ENCODE measurements around the gene RUNX1. TPM values are rescaled to one million over a fixed set of nuclear protein-coding genes. Genes with fewer than 3 reads are reported as not detected.
A peak's percentile ranks its signal among the peaks of the same experiment; 100 is the strongest.

RUNX1 gene
- total and polyA plus RNA-seq, 2 experiments from 2014 or later = 0.12 TPM; not detected in 1

- TF ChIP-seq CTCF (IDR thresholded peaks at IDR 0.05; ENCODE audit: low read depth, low read length) = no peak
- DNase-seq (ENCODE audit: low read depth in 1 of 2, low spot score in 1 of 2) = no peak
- Histone ChIP-seq H3K27me3 (peaks cover 37% of the 10 kb centered on the region), H3K27ac (no peak overlapping the region), H3K4me3 (no peak overlapping the region), H3K9me3 (ENCODE audit: low read depth) (no peaks in the 10 kb centered on the region), H3K4me1 (ENCODE audit: low read depth) (no peaks in the 10 kb centered on the region), H3K36me3 (no peaks in the 10 kb centered on the region)
These were observed 238.3 kb downstream of the RUNX1 start for GRCh38 chr21:34810786-34811185.

- no peaks in the 10 kb centered on the region for H3K36me3 ChIP-seq
- H3K4me3 ChIP-seq = no peak overlapping the region
- no peaks in the 10 kb centered on the region for H3K4me1 ChIP-seq (ENCODE audit: low read depth)
- no peak for DNase-seq (ENCODE audit: low read depth in 1 of 2, low spot score in 1 of 2)
- TF ChIP-seq CTCF (IDR thresholded peaks at IDR 0.05; ENCODE audit: low read depth, low read length) = no peak
- peaks cover 28% of the 10 kb centered on the region for H3K27me3 ChIP-seq
- no peak overlapping the region for H3K27ac ChIP-seq
- H3K9me3 ChIP-seq (ENCODE audit: low read depth) = no peaks in the 10 kb centered on the region
These were observed 239.3 kb downstream of the RUNX1 start for GRCh38 chr21:34809822-34810221.

GRCh38 chr21:34808569-34809204 is 240.4 kb downstream of the RUNX1 start:
- Histone ChIP-seq H3K27ac (no peak overlapping the region), H3K4me1 (ENCODE audit: low read depth) (no peaks in the 10 kb centered on the region), H3K9me3 (ENCODE audit: low read depth) (no peaks in the 10 kb centered on the region), H3K27me3 (peaks cover 23% of the 10 kb centered on the region), H3K4me3 (no peak overlapping the region), H3K36me3 (no peaks in the 10 kb centered on the region)
- DNase-seq (ENCODE audit: low read depth in 1 of 2, low spot score in 1 of 2) = peak in 1 of 2 donors; percentile 62
- no peak for TF ChIP-seq CTCF (IDR thresholded peaks at IDR 0.05; ENCODE audit: low read depth, low read length)

- Histone ChIP-seq H3K4me1 (ENCODE audit: low read depth) (no peaks in the 10 kb centered on the region), H3K4me3 (no peak overlapping the region), H3K27ac (no peak overlapping the region), H3K27me3 (peaks cover 21% of the 10 kb centered on the region), H3K9me3 (ENCODE audit: low read depth) (no peaks in the 10 kb centered on the region), H3K36me3 (no peaks in the 10 kb centered on the region)
- peak in 1 of 2 donors; percentile 95 for DNase-seq (ENCODE audit: low read depth in 1 of 2, low spot score in 1 of 2)
- no peak for TF ChIP-seq CTCF (IDR thresholded peaks at IDR 0.05; ENCODE audit: low read depth, low read length)
These were observed 241.1 kb downstream of the RUNX1 start for GRCh38 chr21:34807881-34808568.

GRCh38 chr21:34807146-34807880 is 241.8 kb downstream of the RUNX1 start:
- Histone ChIP-seq H3K4me1 (ENCODE audit: low read depth) (no peaks in the 10 kb centered on the region), H3K27me3 (peaks cover 19% of the 10 kb centered on the region), H3K27ac (no peak overlapping the region), H3K36me3 (no peaks in the 10 kb centered on the region), H3K9me3 (ENCODE audit: low read depth) (no peaks in the 10 kb centered on the region), H3K4me3 (no peak overlapping the region)
- peak; percentile 11 for TF ChIP-seq CTCF (IDR thresholded peaks at IDR 0.05; ENCODE audit: low read depth, low read length)
- peak in 1 of 2 donors; percentile 92 for DNase-seq (ENCODE audit: low read depth in 1 of 2, low spot score in 1 of 2)

Measured in cardiac muscle cell (in vitro differentiated cells and primary cell).